T-helper 2 cell (primary cell): Measurements from ENCODE around the gene GIMAP8.

Experiments
- DNase-seq, 5 experiments: peaks; one replicate each; pipeline versions ENCODE4 v3.0.0 to v3.0.0-alpha.2; 2012 to 2022
- total RNA-seq, 2 donors: gene quantifications; one replicate each; lab custom pipeline; 2026; lab: John Stamatoyannopoulos, UW

The GIMAP8 gene
- total RNA-seq: 12.2 to 64.6 reads per million in 2 donors

DNA sequence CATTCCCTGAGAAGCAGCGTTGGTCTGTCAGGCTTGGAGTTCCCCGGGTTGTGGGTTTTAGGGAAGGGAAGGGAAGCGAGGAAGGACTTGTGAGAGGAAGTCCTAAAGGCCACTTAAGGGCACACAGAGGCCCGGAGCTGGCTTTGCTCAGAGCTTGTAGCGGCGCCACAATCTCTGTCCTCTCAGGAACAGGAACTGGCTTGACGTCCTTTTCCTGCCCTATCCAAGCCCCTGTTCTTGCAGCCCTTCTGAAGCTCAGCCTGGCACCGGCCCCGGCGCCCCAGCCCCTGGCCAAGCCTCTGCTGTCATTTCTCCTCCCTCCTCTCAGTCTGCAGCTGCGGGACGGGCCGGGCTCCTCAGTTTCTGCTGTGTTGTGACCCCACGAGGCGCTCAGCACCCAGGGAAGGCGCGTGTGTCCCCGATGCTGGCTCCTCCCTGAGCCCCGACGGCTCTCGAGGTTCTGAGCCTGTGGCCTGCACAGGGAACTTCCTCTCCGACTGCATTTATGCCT lies at the start of gene GIMAP8:
GIMAP8 (plus strand) TSS at position 140 of the 511 bp plus-strand sequence. CDS start 16,069 bp downstream, outside the sequence.
- DNase-seq: peak in 4 of 5 experiments; percentile 32 to 76 (median 50)

DNA sequence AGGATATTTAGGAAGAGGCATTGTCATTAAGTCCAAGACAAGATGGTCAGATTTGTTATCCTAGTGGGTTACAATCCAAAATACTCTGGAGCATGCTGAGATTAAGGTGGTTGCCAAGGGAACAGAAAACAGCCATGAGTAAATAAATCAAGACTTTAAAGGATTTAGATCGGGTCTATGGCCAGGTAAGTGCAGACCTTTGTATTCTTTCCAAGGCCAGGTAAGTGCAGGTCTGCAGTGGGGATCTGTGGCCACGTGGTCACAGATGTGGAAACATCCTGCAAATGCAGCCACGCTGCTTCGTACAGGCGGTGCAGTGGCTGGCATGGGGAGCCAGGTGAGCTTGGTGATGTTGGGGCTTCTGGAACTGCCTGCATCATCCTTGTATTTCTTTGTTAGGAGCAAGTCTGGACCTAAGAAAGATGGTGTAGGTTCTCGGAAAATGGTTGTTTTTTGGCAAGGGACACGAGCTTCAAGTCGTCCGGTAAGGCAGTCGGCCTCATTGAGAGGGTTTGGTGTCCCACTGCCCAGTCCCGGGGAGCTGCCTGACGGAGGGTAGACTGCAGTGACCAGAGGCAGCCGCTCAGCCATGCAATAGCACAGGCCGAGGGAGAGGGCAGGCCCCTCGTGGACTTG lies 49.5 kb upstream of the GIMAP8 start:
- no peak for DNase-seq

GRCh38 chr7:150401424-150401790 lies 49.0 kb upstream of the GIMAP8 start:
- no peak for DNase-seq

DNA sequence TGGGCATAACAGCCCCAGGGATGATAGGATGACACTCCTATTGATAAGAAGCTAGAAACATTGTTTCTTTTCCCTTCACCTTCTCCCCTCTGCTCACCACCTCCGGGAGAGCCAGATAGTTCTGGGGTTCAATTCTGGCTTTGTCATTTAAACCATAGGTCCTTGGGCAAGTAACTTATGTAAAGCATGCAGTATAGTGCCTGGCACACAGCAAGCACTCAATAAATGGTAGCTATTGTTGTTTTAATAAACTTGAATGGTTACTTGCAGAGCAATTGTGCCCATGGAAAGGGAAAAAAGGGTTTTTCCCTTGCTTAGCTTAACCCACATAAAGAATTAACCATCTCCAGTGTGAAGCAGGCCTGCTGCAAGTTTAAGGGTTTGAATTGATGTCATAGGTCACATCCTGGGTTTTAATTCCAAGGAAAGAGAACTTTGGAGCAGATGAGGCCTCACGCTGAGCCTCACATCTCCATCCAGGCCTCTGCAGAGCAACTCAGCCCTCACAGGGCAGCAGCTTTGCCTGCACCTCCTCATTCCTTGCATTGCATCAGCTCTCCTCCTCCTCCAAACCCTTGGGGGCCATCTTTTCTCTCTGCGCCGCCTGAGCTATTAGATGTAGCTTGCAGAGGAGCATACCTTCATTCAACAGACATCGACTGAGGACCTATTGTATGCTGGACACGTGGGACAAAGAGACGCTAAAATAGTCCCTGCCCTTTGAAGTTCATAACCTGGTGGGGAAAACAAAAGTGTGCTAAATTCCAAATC lies 48.4 kb upstream of the GIMAP8 start:
- DNase-seq: no peak

DNA sequence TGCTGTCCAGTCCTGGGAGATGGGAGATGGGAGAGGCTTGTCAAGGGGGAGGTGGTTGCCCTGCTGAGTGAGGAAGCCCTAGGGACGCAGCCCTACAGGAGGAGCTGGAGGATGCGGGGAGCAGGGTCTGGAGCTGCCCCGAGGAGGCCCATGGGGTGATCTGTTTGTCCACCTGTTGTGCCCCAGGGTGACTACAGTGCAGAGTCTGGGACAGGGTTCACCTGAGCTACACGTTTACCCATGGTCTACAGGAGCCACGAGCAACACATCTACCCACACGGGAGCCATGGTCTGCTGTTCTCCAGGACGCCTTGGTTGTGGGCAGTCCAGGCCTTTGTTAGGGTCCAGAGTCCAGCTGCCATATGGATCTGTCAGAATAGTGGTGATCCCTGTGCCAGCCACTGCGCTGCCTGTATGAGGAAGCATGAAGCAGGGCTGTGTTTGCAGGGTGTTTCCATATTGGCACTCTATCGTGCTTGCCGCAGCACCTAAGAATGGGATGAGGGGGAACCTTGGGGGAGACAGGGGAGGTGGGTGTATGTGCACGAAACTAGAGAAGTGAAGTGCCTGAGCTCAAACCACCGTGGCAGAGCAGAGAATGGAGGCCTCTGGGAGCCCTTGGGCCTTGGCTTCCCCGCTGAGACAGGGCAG lies 47.6 kb upstream of the GIMAP8 start:
- DNase-seq: no peak

- no peak for DNase-seq
Measured at GRCh38 chr7:150403376-150404171, 46.9 kb upstream of the GIMAP8 start.

GRCh38 chr7:150404172-150404804 lies 46.1 kb upstream of the GIMAP8 start:
- DNase-seq: peak in 1 of 5 experiments; percentile 18

GRCh38 chr7:150404805-150405583 lies 45.4 kb upstream of the GIMAP8 start:
- DNase-seq: peak; percentile 48 to 90 (median 66)

DNA sequence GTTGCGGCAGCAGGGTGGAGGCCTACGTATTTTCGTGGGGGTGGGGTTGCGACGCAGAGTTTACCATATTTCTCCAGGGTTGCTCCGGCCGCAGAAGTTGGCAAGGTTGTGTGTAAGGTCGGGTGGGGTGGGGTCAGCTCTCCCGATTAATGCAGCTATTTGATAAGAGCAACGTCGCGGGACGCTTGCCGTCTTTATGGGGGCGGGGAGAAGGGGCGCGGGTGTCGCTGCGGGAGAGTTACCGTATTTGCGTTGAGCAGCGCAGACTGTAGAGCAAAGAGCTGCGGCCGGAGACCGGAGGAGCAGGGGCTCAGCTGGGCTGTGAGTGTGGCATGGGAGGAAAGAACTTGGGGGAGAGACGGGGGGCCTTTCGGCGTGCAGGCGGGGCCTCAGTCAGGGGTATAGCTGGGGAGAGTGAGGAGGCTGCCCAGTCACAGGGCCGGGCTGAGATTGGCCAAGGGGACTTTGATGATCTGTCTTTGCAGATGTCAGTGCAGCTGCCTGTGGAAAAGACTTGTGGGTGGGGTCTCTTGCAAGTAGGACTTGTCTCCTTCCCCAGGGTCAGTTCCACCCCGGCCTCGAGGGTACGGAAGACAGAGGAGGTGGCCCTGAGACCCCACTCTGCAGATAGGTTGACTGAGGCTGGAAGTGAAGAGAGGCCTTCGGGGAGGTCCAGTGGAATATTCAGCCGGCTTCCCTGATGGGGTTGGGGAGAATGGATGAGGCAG lies 44.7 kb upstream of the GIMAP8 start:
- peak in 1 of 5 experiments; percentile 14 for DNase-seq

- DNase-seq: peak in 1 of 5 experiments; percentile 32
Measured at GRCh38 chr7:150406312-150406566, 44.2 kb upstream of the GIMAP8 start.

- DNase-seq: peak in 2 of 5 experiments; percentile 23 to 80
Measured at GRCh38 chr7:150406567-150407421, 43.6 kb upstream of the GIMAP8 start.

DNA sequence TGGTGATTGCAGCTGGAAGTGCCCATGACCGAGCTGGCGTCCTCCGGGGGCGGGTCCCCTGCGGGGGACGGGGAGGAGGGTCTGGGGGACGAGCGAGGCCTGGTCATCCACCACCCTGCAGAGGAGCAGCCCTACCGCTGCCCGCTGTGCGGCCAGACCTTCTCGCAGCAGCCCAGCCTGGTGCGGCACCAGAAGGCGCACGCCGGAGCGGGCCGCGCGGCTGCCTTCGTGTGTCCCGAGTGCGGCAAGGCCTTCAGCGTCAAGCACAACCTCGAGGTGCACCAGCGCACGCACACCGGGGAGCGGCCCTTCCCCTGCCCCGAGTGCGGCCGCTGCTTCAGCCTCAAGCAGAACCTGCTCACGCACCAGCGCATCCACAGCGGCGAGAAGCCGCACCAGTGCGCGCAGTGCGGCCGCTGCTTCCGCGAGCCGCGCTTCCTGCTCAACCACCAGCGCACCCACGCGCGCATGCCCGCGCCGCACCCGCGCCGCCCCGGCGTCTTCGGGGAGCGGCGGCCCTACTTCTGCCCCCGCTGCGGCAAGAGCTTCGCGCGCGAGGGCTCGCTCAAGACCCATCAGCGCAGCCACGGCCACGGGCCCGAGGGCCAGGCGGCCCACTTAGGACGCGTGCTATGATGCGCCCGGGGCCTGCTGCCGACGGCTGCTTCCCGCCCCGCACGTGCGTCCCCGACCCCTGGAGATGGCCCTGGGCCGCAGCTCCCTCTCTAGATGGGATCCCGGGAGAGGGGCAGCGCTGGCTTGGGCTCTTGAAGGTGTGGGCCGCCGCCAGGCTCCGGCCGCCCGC lies 42.6 kb upstream of the GIMAP8 start:
- no peak for DNase-seq

- no peak for DNase-seq
Measured at GRCh38 chr7:150408393-150409299, 41.8 kb upstream of the GIMAP8 start.

DNA sequence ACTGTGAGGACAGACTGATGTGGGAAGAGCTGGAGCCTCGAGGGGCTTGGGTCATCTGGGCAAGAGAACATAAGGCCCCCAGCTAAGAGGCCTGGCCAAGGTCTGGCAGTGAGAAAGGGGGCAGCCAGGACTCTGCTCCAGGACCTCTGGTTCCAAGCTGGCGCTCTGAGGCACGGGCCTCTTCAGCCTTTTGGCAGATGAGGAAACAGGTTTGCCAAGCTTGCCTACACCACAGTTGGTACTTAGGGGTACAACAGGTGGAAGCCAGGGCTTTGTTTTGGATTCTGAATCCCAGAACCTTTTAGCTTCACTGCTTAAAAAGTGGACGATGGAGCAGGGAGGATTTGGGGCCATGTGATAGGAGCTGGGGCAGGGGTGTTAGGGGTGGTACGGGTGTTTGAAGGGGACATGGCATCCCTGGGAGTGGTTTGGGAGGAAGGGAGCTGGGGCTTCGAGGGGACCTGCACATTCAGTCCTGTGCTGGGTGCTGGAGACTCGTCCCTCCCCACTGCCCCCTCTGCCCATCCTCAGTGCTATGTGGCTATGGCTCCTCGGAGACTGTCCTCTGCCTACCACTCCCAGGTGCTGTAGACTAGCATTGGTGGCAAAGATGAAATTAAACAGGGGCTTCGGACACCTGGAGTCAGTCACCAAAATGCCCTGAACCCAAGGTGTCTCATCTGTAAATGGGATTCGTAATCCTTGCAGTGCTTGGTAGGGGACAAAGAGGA lies 41.0 kb upstream of the GIMAP8 start:
- no peak for DNase-seq

DNA sequence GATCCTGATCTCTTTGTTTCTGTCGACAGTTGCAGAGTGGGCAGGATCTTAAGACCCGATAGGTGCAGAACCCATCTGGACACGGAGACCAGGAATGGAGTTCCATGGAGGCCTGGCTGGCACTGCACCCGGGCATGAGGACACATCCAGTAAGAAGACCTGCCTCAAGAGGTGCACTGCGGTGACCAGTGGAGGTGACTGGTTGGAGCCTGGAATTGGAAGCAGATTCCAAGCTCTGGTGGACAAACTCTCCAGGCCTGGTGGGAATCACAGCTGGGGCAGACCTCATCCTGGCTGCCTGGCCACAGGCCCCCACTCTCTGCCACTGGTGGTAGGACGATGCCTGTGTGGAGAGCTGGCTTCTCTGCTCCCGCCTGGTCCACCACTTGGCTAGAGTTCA lies 40.3 kb upstream of the GIMAP8 start:
- DNase-seq: no peak

DNA sequence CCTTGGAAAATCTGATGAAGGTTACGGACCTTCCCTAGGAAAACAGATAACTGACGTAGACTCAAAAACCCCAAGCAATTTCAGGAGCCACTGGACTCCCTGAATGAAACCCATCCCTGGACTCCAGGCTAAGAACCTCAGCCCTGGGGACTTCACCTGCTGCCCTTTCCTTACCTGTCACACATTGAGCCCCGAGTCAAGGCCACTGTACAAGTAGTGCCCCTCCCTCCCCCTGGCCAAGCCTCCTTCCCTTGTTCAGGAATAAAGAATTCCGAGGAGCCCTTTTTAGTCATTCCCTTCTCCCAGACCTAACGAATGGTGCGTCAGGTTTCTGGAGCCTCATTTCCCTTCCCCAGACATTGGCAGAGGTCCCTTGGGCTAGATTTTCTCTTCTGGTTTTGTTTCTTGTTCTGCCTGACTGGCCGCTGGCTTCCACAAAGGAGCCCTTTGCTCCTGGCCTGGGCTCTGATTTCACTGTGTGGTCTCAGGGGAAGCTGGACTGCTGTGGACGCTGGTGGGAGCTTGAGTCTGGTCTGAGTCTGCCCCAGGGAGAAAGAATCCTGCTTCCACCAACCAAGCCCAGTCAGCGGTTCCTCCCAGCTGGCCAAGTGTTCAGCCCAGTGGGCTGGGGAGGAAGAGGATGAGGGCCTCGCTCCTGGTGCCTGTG lies 39.6 kb upstream of the GIMAP8 start:
- DNase-seq: no peak

DNA sequence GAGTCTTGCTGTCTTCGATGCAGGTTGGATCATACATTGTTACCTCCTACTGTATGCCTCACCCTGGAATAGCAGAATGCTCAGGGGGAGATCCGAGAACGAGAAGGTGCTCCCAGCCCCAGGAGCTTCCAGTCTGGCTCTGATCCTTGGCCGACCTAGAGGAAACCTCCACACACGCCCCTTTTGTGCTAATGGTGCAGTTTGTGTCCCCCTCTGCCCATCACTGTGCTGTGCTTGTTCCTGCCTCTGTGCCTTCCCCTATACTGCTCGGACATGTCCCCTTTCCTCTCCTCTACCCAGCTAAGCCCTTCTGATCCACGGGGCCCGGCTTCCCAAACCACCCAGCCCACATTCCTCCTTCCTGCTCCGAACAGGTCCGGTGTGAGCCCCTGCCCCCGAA lies 38.8 kb upstream of the GIMAP8 start:
- DNase-seq: no peak
